A549 (cell line): ENCODE results near the gene TSPAN14.

Experiments
- CHD2 ChIP-seq: fragments of 150-350 bp; IDR thresholded peaks from 2 replicates; pipeline ENCODE4 v1.6.1; 2014; ENCODE audit warnings: low read length; ENCODE audit not compliant: partially characterized antibody
- CTCF ChIP-seq: fragments of >200 bp; sonication (Bioruptor Twin); formaldehyde crosslinking; IDR thresholded peaks from 3 replicates; pipeline ENCODE4 v1.5.1; 2016
- EP300 ChIP-seq, 2 experiments: fragments of >200 bp; sonication (Bioruptor Twin); formaldehyde crosslinking; IDR thresholded peaks; 2 replicates in 1 of 2; 3 replicates in 1 of 2; pipeline ENCODE4 v1.6.1; 2016 to 2017
- HDAC2 ChIP-seq: fragments of 200-600 bp; sonication (generic); IDR thresholded peaks from 2 replicates; pipeline ENCODE4 v1.6.1; 2016
- HMGXB4 ChIP-seq: fragments of 250-450 bp; sonication (Bioruptor Pico); IDR thresholded peaks from 2 replicates; pipeline ENCODE4 v1.5.0; 2021; ENCODE audit warnings: mild to moderate bottlenecking, moderate library complexity, borderline replicate concordance
- POLR2A ChIP-seq: IDR thresholded peaks from 2 replicates; pipeline ENCODE4 v1.6.1; 2012; ENCODE audit warnings: mild to moderate bottlenecking, low read length
- RAD21 ChIP-seq, 2 experiments: fragments of >200 bp in 1 of 2; sonication (Bioruptor Twin) in 1 of 2; formaldehyde crosslinking in 1 of 2; IDR thresholded peaks in 1 of 2; conservative IDR thresholded peaks in 1 of 2; 2 replicates in 1 of 2; 3 replicates in 1 of 2; pipeline ENCODE4 v1.6.1; 2012 to 2018; ENCODE audit warnings: inconsistent platforms in 1 of 2
- TP53 ChIP-seq: fragments of 250-450 bp; sonication (Bioruptor Pico); IDR thresholded peaks from 2 replicates; pipeline ENCODE4 v1.5.0; 2021; ENCODE audit warnings: mild to moderate bottlenecking, moderate library complexity
- USF2 ChIP-seq: fragments of 450-650 bp; IDR thresholded peaks from 2 replicates; pipeline ENCODE4 v1.6.1; 2014; ENCODE audit warnings: antibody characterized with exemption

GRCh38 chr10:80468806-80469421 is 14.8 kb downstream of the TSPAN14 start:
- TF ChIP-seq CTCF, result no peak
- TF ChIP-seq HMGXB4 (CRISPR knock-in tag), result no peak
- TF ChIP-seq TP53 (CRISPR knock-in tag), result no peak
- no peak for TF ChIP-seq EP300 (IDR thresholded peaks at IDR 0.05)
- no peak for TF ChIP-seq USF2
- no peak for TF ChIP-seq CHD2
- TF ChIP-seq POLR2A, result no peak
- TF ChIP-seq RAD21 (conservative IDR thresholded peaks at IDR 0.05 in 1 of 2, IDR thresholded peaks at IDR 0.05 in 1 of 2), result no peak
- TF ChIP-seq HDAC2, result no peak
